PFSK-1 (cell line): ENCODE results near the gene ARHGAP6.

ENCODE experiments used
- FOXP2 ChIP-seq: optimal IDR thresholded peaks from 2 replicates; pipeline ENCODE3; 2011; ENCODE audit warnings: borderline replicate concordance, control low read depth, inconsistent platforms; ENCODE audit not compliant: insufficient read depth; ENCODE audit errors: extremely low read length, extremely low read depth
- POLR2AphosphoS5 ChIP-seq: IDR thresholded peaks from 2 replicates; pipeline ENCODE4 v1.6.1; 2012; ENCODE audit warnings: low read depth, mild to moderate bottlenecking, control low read depth, low read length, moderate library complexity
- SIN3A ChIP-seq: IDR thresholded peaks from 2 replicates; pipeline ENCODE4 v1.6.1; 2012; ENCODE audit warnings: mild to moderate bottlenecking, low read length, moderate library complexity, borderline replicate concordance; ENCODE audit not compliant: insufficient read depth
- TAF1 ChIP-seq: IDR thresholded peaks from 2 replicates; pipeline ENCODE4 v1.6.1; 2012; ENCODE audit warnings: low read length, control low read depth, borderline replicate concordance; ENCODE audit not compliant: insufficient read depth
- TF ChIP-seq, protein P1 (sequence below), 2 experiments: IDR thresholded peaks; 2 replicates each; pipeline versions ENCODE4 v1.6.1 to v1.8.0; 2011 to 2012; ENCODE audit warnings: low read depth in 2 of 2, low read length in 2 of 2, control low read depth in 1 of 2, inconsistent platforms in 1 of 2, mild to moderate bottlenecking in 1 of 2, moderate library complexity in 1 of 2; ENCODE audit not compliant: insufficient read depth in 1 of 2

DNA sequence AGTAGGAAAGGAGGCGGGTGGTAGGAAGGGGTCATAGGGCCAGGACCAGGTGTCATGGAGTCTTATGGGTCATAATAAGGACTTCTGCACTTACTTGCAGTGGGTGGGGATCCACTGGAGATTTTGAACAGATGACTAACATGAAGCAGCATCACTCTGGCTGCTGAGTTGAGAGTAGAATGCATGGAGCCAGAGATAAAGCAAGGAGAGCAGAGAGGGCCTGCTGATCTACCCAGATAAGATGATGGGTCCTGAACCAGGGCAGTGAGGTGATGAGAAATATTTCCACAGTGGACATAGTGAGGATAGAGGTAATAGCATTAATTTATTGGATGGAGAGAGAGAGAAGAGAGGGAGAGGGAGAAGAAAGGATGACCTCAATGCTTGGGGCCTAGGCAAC is 506.6 kb downstream of the ARHGAP6 start:
- TF ChIP-seq TAF1, result no peak
- TF ChIP-seq, protein P1, sequence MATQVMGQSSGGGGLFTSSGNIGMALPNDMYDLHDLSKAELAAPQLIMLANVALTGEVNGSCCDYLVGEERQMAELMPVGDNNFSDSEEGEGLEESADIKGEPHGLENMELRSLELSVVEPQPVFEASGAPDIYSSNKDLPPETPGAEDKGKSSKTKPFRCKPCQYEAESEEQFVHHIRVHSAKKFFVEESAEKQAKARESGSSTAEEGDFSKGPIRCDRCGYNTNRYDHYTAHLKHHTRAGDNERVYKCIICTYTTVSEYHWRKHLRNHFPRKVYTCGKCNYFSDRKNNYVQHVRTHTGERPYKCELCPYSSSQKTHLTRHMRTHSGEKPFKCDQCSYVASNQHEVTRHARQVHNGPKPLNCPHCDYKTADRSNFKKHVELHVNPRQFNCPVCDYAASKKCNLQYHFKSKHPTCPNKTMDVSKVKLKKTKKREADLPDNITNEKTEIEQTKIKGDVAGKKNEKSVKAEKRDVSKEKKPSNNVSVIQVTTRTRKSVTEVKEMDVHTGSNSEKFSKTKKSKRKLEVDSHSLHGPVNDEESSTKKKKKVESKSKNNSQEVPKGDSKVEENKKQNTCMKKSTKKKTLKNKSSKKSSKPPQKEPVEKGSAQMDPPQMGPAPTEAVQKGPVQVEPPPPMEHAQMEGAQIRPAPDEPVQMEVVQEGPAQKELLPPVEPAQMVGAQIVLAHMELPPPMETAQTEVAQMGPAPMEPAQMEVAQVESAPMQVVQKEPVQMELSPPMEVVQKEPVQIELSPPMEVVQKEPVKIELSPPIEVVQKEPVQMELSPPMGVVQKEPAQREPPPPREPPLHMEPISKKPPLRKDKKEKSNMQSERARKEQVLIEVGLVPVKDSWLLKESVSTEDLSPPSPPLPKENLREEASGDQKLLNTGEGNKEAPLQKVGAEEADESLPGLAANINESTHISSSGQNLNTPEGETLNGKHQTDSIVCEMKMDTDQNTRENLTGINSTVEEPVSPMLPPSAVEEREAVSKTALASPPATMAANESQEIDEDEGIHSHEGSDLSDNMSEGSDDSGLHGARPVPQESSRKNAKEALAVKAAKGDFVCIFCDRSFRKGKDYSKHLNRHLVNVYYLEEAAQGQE (IDR thresholded peaks at IDR 0.05; ENCODE audit: insufficient read depth in 1 of 2, low read depth in 2 of 2, low read length in 2 of 2), result no peak
- TF ChIP-seq POLR2AphosphoS5, result no peak
- no peak for TF ChIP-seq SIN3A
- no peak for TF ChIP-seq FOXP2
